Caco-2 (cell line): ENCODE results near the gene ELOVL3. TPM values are rescaled to one million over a fixed set of nuclear protein-coding genes. Genes with fewer than 3 reads are reported as not detected.

Source experiments
- BruUV-seq: library from RNA; stranded (reverse); fragments of 400-500 nt; replicated peaks from 2 replicates; lab custom pipeline; 2021; lab: Mats Ljungman, UMichigan
- CTCF ChIA-PET: fragments of 300-600 bp; sonication (Branson Sonifier 250); formaldehyde crosslinking; loops from one replicate; lab custom pipeline; 2022; ENCODE audit warnings: antibody characterized with exemption; lab: Charles Lee
- POLR2A ChIA-PET: fragments of 300-600 bp; sonication (Branson Sonifier 250); formaldehyde crosslinking; loops from one replicate; lab custom pipeline; 2022; ENCODE audit warnings: antibody characterized with exemption; lab: Charles Lee
- DNase-seq, 2 experiments: peaks; one replicate each; pipeline versions ENCODE4 v3.0.0 to v3.0.0-alpha.2; 2020 to 2022
- H3K27me3 ChIP-seq: replicated peaks from 2 replicates; pipeline ENCODE4 v1.6.0; 2011; ENCODE audit warnings: low read length; ENCODE audit not compliant: control insufficient read depth, insufficient read depth
- H3K36me3 ChIP-seq: 2 replicates; pipeline ENCODE4 v1.5.1; 2011; ENCODE audit warnings: low read length; ENCODE audit not compliant: control insufficient read depth, insufficient read depth
- H3K4me1 ChIP-seq: fragments of 250-450 bp; sonication (Bioruptor Pico); 2 replicates; pipeline ENCODE4 v1.5.1; 2020; ENCODE audit warnings: mild to moderate bottlenecking
- H3K4me3 ChIP-seq: 2 replicates; pipeline ENCODE4 v1.5.1; 2011; ENCODE audit warnings: low read depth, mild to moderate bottlenecking, control low read depth, low read length
- H3K9me3 ChIP-seq: fragments of 250-450 bp; sonication (Bioruptor Pico); 2 replicates; pipeline ENCODE4 v1.5.1; 2020; ENCODE audit warnings: mild to moderate bottlenecking, moderate library complexity
- H3K27ac Mint-ChIP-seq: one replicate; pipeline ENCODE4 v1.8.0; 2022; ENCODE audit warnings: mixed read lengths; ENCODE audit not compliant: unreplicated experiment
- H3K27me3 Mint-ChIP-seq: one replicate; pipeline ENCODE4 v1.8.0; 2022; ENCODE audit warnings: mixed read lengths; ENCODE audit not compliant: insufficient read depth, unreplicated experiment
- H3K36me3 Mint-ChIP-seq: one replicate; pipeline ENCODE4 v1.8.0; 2022; ENCODE audit warnings: mild to moderate bottlenecking, mixed read lengths; ENCODE audit not compliant: insufficient read depth, unreplicated experiment
- H3K4me1 Mint-ChIP-seq: one replicate; pipeline ENCODE4 v1.8.0; 2022; ENCODE audit warnings: low read depth, mixed read lengths; ENCODE audit not compliant: unreplicated experiment
- H3K4me3 Mint-ChIP-seq: one replicate; pipeline ENCODE4 v1.8.0; 2022; ENCODE audit warnings: mild to moderate bottlenecking, moderate library complexity, mixed read lengths; ENCODE audit not compliant: unreplicated experiment
- H3K9me3 Mint-ChIP-seq: one replicate; pipeline ENCODE4 v1.8.0; 2022; ENCODE audit warnings: mixed read lengths; ENCODE audit not compliant: unreplicated experiment
- intact Hi-C: fragments of 100-400 bp; cut with micrococcal nuclease; formaldehyde crosslinking; loops from one replicate; pipeline ENCODE4 v1.10.0; 2022; ENCODE audit not compliant: unreplicated experiment
- total RNA-seq: library from RNA; stranded (reverse); gene quantifications from 2 replicates; pipeline ENCODE4 v1.2.3, GENCODE V29; 2022
- TF ChIP-seq, protein P1 (sequence below), 2 experiments: fragments of 200-600 bp in 1 of 2; IDR thresholded peaks; 1 replicate in 1 of 2; 2 replicates in 1 of 2; pipeline versions ENCODE4 v1.5.1 to v1.8.0; 2011 to 2022; ENCODE audit warnings: antibody characterized with exemption in 1 of 2, control low read depth in 1 of 2, inconsistent platforms in 1 of 2, low read depth in 1 of 2, low read length in 1 of 2, mild to moderate bottlenecking in 1 of 2, moderate library complexity in 1 of 2; ENCODE audit not compliant: insufficient read depth in 1 of 2, severe bottlenecking in 1 of 2, unreplicated experiment in 1 of 2

ELOVL3 gene
- total RNA-seq, 1 experiment from 2014 or later: 2.2 TPM

DNA sequence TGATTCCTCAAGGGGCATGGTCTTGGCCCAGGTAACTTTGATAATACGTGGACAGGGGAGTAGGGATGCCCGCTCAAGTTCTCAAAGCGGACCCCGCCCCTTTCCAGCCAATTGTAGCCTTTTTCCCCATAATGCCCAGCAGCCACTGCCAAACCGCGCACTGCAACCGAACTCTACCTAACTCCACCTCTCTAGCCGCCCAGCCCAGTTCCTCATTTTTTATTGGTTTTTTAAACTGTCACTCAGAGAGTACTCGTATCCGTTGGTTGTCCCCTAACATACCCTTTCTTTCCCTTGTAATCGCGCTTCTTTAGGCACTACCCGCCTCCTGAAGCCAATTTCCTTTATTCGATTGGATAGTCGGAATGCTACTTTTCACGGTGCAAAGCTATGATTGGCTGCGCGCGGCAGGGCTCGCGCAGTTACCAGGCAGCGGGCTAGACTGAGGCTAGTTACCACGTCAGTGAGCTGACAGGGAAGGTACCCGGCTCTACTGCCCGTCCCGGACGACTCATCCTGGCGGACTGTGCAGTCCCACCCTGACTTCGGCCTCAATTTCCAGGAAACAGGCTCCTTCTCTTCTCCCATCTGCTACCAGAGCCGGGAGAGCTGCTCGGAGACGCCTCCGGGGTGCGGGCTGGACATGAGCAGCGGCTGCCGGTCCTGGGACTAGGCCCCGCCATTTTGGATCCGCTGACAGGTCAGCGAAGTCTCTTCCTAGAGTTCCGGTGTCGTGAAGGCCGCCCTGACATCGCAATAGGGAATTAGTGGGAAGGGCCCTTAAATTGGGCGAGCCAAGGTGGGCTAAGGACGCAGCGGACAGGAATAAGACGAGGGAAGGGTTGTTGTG lies 19.2 kb downstream of the ELOVL3 start, which contains the start of gene GBF1:
GBF1 (plus strand) TSS at position 451 of the 850 bp plus-strand sequence. CDS start 13,407 bp downstream, outside the sequence.
- CTCF ChIA-PET: interaction anchor here (0.6 to 1.9 kb wide), 10 partner anchors 8 to 158 kb away, joined by 3 to 19 read pairs (median 5); partner anchors contain the start of genes ELOVL3, NFKB2 and PPRC1

GRCh38 chr10:102245932-102246251 lies 19.8 kb downstream of the ELOVL3 start:
- H3K4me1 Mint-ChIP-seq: peaks cover 46% of the 10 kb centered on the region
- no peaks in the 10 kb centered on the region for H3K9me3 ChIP-seq
- ChIA-PET CTCF (interaction anchor here (0.6 to 2.0 kb wide), 10 partner anchors 9 to 158 kb away, joined by 3 to 19 read pairs (median 6); partner anchors contain the start of genes ELOVL3 and PPRC1), POLR2A (interaction anchor here (0.6 to 1.4 kb wide), 11 partner anchors 10 to 215 kb away, joined by 3 to 12 read pairs (median 5); partner anchors contain the start of genes CUEDC2, ELOVL3 and NOLC1)
- BruUV-seq: no TSS peak
- DNase-seq: no peak
- H3K36me3 ChIP-seq: no peaks in the 10 kb centered on the region
- H3K27me3 ChIP-seq: no peaks in the 10 kb centered on the region
- H3K27me3 Mint-ChIP-seq: peaks cover 2% of the 10 kb centered on the region
- peaks cover 22% of the 10 kb centered on the region for H3K36me3 Mint-ChIP-seq
- TF ChIP-seq, protein P1, sequence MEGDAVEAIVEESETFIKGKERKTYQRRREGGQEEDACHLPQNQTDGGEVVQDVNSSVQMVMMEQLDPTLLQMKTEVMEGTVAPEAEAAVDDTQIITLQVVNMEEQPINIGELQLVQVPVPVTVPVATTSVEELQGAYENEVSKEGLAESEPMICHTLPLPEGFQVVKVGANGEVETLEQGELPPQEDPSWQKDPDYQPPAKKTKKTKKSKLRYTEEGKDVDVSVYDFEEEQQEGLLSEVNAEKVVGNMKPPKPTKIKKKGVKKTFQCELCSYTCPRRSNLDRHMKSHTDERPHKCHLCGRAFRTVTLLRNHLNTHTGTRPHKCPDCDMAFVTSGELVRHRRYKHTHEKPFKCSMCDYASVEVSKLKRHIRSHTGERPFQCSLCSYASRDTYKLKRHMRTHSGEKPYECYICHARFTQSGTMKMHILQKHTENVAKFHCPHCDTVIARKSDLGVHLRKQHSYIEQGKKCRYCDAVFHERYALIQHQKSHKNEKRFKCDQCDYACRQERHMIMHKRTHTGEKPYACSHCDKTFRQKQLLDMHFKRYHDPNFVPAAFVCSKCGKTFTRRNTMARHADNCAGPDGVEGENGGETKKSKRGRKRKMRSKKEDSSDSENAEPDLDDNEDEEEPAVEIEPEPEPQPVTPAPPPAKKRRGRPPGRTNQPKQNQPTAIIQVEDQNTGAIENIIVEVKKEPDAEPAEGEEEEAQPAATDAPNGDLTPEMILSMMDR (IDR thresholded peaks at IDR 0.05; ENCODE audit: insufficient read depth in 1 of 2, low read depth in 1 of 2, low read length in 1 of 2, severe bottlenecking in 1 of 2, unreplicated experiment in 1 of 2): no peak
- no peaks in the 10 kb centered on the region for H3K9me3 Mint-ChIP-seq
- peak overlapping the region; percentile 73 for H3K4me3 ChIP-seq
- peak overlapping the region; percentile 87 for H3K27ac Mint-ChIP-seq
- intact Hi-C loops: loop anchor here (1.0 to 5.0 kb wide), 4 partner anchors 94 to 496 kb away; partner anchors contain the start of genes ACTR1A, NOLC1 and WBP1L
- H3K4me1 ChIP-seq: peaks cover 19% of the 10 kb centered on the region
- peak overlapping the region; percentile 94 for H3K4me3 Mint-ChIP-seq

More for the DNA sequence above, 19.2 kb downstream of the ELOVL3 start, which contains the start of gene GBF1:
- H3K4me3 Mint-ChIP-seq: peak within 1 kb of the TSS; percentile 94
- POLR2A ChIA-PET: interaction anchor here (0.5 to 1.4 kb wide), 14 partner anchors 9 to 216 kb away, joined by 3 to 12 read pairs (median 4); partner anchors contain the start of genes CUEDC2, ELOVL3 and NOLC1
- H3K36me3 ChIP-seq: no peaks in the 10 kb centered on the region
- H3K4me3 ChIP-seq: peak within 1 kb of the TSS; percentile 73
- peak within 1 kb of the TSS; percentile 87 for H3K27ac Mint-ChIP-seq
- peak; percentile 96 to 97 for DNase-seq
- H3K9me3 Mint-ChIP-seq: no peaks in the 10 kb centered on the region
- peaks cover 22% of the 10 kb centered on the region for H3K36me3 Mint-ChIP-seq
- intact Hi-C loops: loop anchor here (1.0 to 5.0 kb wide), 4 partner anchors 93 to 497 kb away; partner anchors contain the start of genes ACTR1A, NOLC1 and WBP1L
- H3K9me3 ChIP-seq: no peaks in the 10 kb centered on the region
- H3K27me3 ChIP-seq: no peaks in the 10 kb centered on the region
- H3K4me1 Mint-ChIP-seq: peaks cover 46% of the 10 kb centered on the region
- peaks cover 3% of the 10 kb centered on the region for H3K27me3 Mint-ChIP-seq
- peaks cover 19% of the 10 kb centered on the region for H3K4me1 ChIP-seq
- BruUV-seq: no TSS peak
- TF ChIP-seq, protein P1 (IDR thresholded peaks at IDR 0.05; ENCODE audit: insufficient read depth in 1 of 2, low read depth in 1 of 2, low read length in 1 of 2, severe bottlenecking in 1 of 2, unreplicated experiment in 1 of 2): no peak

GRCh38 chr10:102246261-102246660 lies 20.2 kb downstream of the ELOVL3 start:
- H3K9me3 Mint-ChIP-seq: no peaks in the 10 kb centered on the region
- intact Hi-C loops: loop anchor here (5.0 kb wide), 3 partner anchors 94 to 496 kb away; partner anchors contain the start of genes NOLC1 and WBP1L
- Histone ChIP-seq H3K4me1 (peaks cover 19% of the 10 kb centered on the region), H3K9me3 (no peaks in the 10 kb centered on the region), H3K36me3 (no peaks in the 10 kb centered on the region), H3K4me3 (peak overlapping the region; percentile 73), H3K27me3 (no peaks in the 10 kb centered on the region)
- DNase-seq: no peak
- peaks cover 46% of the 10 kb centered on the region for H3K4me1 Mint-ChIP-seq
- ChIA-PET CTCF (interaction anchor here (0.9 to 2.0 kb wide), 2 partner anchors 15 to 101 kb away, joined by 3 to 13 read pairs; no protein-coding TSS in a partner anchor), POLR2A (interaction anchor here (1.4 kb wide), 1 partner anchor 94 kb away, joined by 5 read pairs; the partner anchor contains the start of gene NOLC1)
- no peaks in the 10 kb centered on the region for H3K27me3 Mint-ChIP-seq
- H3K27ac Mint-ChIP-seq: peak overlapping the region; percentile 87
- TF ChIP-seq, protein P1 (IDR thresholded peaks at IDR 0.05; ENCODE audit: insufficient read depth in 1 of 2, low read depth in 1 of 2, low read length in 1 of 2, severe bottlenecking in 1 of 2, unreplicated experiment in 1 of 2): no peak
- BruUV-seq: TSS peak; percentile 58
- H3K36me3 Mint-ChIP-seq: peaks cover 22% of the 10 kb centered on the region
- peak overlapping the region; percentile 94 for H3K4me3 Mint-ChIP-seq
